ENCODE data around the gene KCNIP2.
"Not testable (repeated sequence)": the region's sequence is repeated elsewhere in the genome, so short reads cannot be mapped to it uniquely, and the experiment has no call there.

The KCNIP2 gene

DNA sequence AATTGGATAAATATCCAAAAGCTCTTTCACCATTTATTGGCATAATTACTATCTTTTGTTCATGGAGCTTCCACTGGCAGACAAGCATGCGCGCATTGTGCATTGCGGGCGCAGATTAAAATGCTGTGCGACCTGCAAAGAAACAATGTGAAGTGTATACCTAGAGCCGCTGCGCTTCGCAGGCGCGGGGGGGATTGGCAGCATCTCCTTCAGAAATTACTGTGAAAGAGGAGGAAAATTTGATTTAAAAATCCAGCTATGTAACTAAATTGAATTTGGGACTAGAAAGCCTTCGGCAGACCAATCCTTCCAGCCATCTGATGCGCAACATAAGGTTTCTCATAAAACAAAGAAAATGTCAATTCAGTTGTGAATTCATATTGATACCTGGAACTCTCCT lies 50.1 kb downstream of the KCNIP2 start:
- H3K27ac ChIP-seq (ENCODE audit: low read depth, low read length) = no peak overlapping the region
- no peak overlapping the region for H3K9ac ChIP-seq (ENCODE audit: low read depth, low read length)
- no peaks in the 10 kb centered on the region for H3K27me3 ChIP-seq (ENCODE audit: insufficient read depth, low read length)
- H3K4me1 ChIP-seq (ENCODE audit: insufficient read depth, low read length) = no peaks in the 10 kb centered on the region
- no peaks in the 10 kb centered on the region for H3K9me3 ChIP-seq (ENCODE audit: insufficient read depth, low read depth, low read length)
- peaks cover 98% of the 10 kb centered on the region for H3K36me3 ChIP-seq (ENCODE audit: insufficient read depth, low read length)
- H3K4me3 ChIP-seq (ENCODE audit: low read length) = no peak overlapping the region
- 97% methylated on average over 12 of the region's 12 CpGs for WGBS

DNA sequence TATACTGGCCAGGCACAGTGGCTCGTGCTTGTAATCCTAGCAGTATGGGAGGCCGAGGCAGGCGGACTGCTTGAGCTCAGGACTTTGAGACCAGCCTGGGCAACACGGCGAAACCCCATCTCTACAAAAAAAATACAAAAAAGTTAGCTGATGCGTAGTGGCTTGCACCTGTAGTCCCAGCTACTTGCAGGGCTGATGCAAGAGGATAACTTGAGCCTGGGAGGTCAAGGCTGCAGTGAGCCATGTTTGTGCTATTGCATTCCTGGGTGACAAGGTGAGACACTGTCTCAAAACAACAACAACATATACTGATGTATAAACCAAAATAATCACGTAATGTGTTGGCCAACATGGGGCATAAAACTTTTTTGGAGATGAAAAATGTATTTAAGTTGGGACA lies 53.9 kb downstream of the KCNIP2 start:
- Histone ChIP-seq H3K4me1 (ENCODE audit: insufficient read depth, low read length) (no peaks in the 10 kb centered on the region), H3K9ac (ENCODE audit: low read depth, low read length) (no peak overlapping the region), H3K27me3 (ENCODE audit: insufficient read depth, low read length) (no peaks in the 10 kb centered on the region), H3K9me3 (ENCODE audit: insufficient read depth, low read depth, low read length) (no peaks in the 10 kb centered on the region), H3K27ac (ENCODE audit: low read depth, low read length) (no peak overlapping the region), H3K4me3 (ENCODE audit: low read length) (no peak overlapping the region), H3K36me3 (ENCODE audit: insufficient read depth, low read length) (peaks cover 96% of the 10 kb centered on the region)
- 95% methylated on average over 6 of the region's 7 CpGs for WGBS

DNA sequence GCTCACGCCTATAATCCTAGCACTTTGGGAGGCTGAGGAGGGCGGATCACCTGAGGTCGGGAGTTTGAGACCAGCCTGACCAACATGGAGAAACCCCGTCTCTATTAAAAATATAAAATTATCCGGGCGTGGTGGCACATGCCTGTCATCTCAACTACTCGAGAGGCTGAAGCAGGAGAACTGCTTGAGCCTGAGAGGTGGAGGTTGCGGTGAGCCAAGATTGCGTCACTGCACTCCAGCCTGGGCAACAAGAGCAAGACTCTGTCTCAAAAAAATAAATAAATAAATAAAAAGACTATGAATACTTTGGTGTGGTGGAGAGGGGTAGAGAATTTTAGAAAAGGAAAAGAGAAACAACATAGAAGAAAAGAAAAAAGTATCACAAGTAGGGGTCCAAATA lies 54.4 kb downstream of the KCNIP2 start:
- not testable (repeated sequence) for H3K9ac ChIP-seq (ENCODE audit: low read depth, low read length); H3K9me3 ChIP-seq (ENCODE audit: insufficient read depth, low read depth, low read length); H3K4me1 ChIP-seq (ENCODE audit: insufficient read depth, low read length); H3K4me3 ChIP-seq (ENCODE audit: low read length); H3K27me3 ChIP-seq (ENCODE audit: insufficient read depth, low read length); H3K27ac ChIP-seq (ENCODE audit: low read depth, low read length)
- peaks cover 96% of the 10 kb centered on the region for H3K36me3 ChIP-seq (ENCODE audit: insufficient read depth, low read length)
- 98% methylated on average over 9 of the region's 9 CpGs for WGBS

- no peak overlapping the region for H3K4me3 ChIP-seq (ENCODE audit: low read length)
- no peaks in the 10 kb centered on the region; the same call in 1 of the 2 replicates for H3K9me3 ChIP-seq (ENCODE audit: insufficient read depth, low read depth, low read length)
- no peak overlapping the region for H3K27ac ChIP-seq (ENCODE audit: low read depth, low read length)
- no peaks in the 10 kb centered on the region for H3K27me3 ChIP-seq (ENCODE audit: insufficient read depth, low read length)
- WGBS = 97% methylated on average over 2 of the region's 2 CpGs
- H3K9ac ChIP-seq (ENCODE audit: low read depth, low read length) = no peak overlapping the region
- H3K4me1 ChIP-seq (ENCODE audit: insufficient read depth, low read length) = peaks cover 10% of the 10 kb centered on the region
- H3K36me3 ChIP-seq (ENCODE audit: insufficient read depth, low read length) = peaks cover 70% of the 10 kb centered on the region
Observed at GRCh38 chr10:101785801-101786200, 57.8 kb downstream of the KCNIP2 start.

- Histone ChIP-seq H3K27ac (ENCODE audit: low read depth, low read length) (no peak overlapping the region), H3K36me3 (ENCODE audit: insufficient read depth, low read length) (peaks cover 57% of the 10 kb centered on the region)
- 89% methylated on average over 2 of the region's 2 CpGs for WGBS
Observed at GRCh38 chr10:101784558-101784957, 59.0 kb downstream of the KCNIP2 start.

DNA sequence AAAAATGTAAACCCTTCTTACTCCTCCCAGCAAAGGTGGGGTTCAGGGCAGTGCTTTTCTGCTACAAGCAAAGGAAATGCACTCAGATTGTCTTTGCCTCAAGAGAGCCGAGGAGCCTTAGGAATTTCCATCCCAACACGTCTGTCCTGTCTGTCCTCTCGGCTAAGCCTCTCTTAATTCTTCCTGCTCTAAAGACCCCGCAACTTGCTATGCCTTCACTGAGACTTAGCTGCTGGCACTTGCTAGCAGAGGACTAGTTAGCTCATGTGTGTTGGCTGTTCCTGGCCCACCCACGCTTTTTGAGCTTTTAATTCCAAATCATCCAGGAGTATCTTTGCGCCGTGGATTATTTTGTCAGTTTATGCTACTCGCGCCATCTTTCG lies 59.9 kb downstream of the KCNIP2 start:
- WGBS = 67% methylated on average over 10 of the region's 10 CpGs
- Histone ChIP-seq H3K4me1 (ENCODE audit: insufficient read depth, low read length) (peaks cover 18% of the 10 kb centered on the region), H3K36me3 (ENCODE audit: insufficient read depth, low read length) (peaks cover 49% of the 10 kb centered on the region), H3K9me3 (ENCODE audit: insufficient read depth, low read depth, low read length) (no peaks in the 10 kb centered on the region; the same call in 1 of the 2 replicates), H3K4me3 (ENCODE audit: low read length) (peak overlapping the region; percentile 80), H3K27ac (ENCODE audit: low read depth, low read length) (peak overlapping the region; percentile 72), H3K9ac (ENCODE audit: low read depth, low read length) (peak overlapping the region; percentile 91), H3K27me3 (ENCODE audit: insufficient read depth, low read length) (peaks cover 15% of the 10 kb centered on the region)

More at GRCh38 chr10:101784558-101784957, 59.0 kb downstream of the KCNIP2 start:
- H3K27me3 ChIP-seq (ENCODE audit: insufficient read depth, low read length) = peaks cover 6% of the 10 kb centered on the region; the same call in 1 of the 2 replicates
- H3K4me1 ChIP-seq (ENCODE audit: insufficient read depth, low read length) = peaks cover 18% of the 10 kb centered on the region
- H3K4me3 ChIP-seq (ENCODE audit: low read length) = no peak overlapping the region
- no peak overlapping the region for H3K9ac ChIP-seq (ENCODE audit: low read depth, low read length)
- H3K9me3 ChIP-seq (ENCODE audit: insufficient read depth, low read depth, low read length) = no peaks in the 10 kb centered on the region; the same call in 1 of the 2 replicates

DNA sequence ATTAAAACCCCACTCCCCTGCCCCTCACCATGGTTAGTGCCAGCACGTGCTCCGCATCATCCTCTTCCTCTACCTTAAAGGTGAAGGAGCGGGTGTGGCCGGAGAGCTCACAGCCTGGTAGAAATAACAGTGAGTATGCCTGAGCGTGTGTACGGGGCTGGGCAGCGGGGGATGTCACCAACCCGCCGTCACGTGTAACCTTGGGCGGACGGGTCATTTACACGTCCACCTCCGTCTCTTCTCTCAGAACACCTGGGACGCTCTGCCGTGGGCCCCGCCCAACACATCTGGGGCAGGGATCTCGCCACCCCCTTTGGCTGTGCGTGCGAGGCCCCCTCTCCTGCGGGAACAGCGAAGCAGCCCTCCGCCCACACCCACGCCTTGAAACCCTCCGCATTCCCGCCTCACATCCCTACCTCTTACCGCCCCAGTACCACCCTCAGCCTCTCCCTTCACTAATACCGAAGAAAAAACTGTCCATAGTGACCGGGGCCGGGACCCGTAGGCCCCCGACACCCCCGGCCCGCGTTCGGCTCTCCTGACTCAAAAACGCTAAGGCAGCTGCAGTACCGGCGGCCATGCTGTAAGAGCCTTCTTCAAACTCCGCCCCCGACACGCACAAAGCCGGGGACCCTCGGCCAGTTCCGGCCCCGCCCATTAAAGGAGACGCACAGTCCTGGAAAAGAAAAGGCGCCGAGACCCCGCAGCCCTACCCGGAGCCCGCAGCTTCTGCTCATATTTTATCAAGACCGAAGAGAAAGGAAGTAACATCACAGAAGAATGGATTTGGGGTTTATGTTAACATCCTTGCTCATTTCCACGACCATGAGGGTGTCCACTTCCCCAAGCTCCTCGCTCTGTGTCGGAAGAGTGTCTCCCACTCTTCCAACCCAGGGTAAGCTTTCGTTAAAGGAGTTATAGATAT lies 60.5 kb downstream of the KCNIP2 start, which contains the start of gene NPM3:
TSS of gene NPM3 (minus strand) at position 636 of the 925 bp plus-strand sequence. CDS start at position 580, 56 bp downstream.
- Histone ChIP-seq H3K27me3 (ENCODE audit: insufficient read depth, low read length) (peaks cover 21% of the 10 kb centered on the region), H3K9ac (ENCODE audit: low read depth, low read length) (peak within 1 kb of the TSS; percentile 91), H3K36me3 (ENCODE audit: insufficient read depth, low read length) (peaks cover 42% of the 10 kb centered on the region), H3K9me3 (ENCODE audit: insufficient read depth, low read depth, low read length) (no peaks in the 10 kb centered on the region; the same call in 1 of the 2 replicates), H3K4me1 (ENCODE audit: insufficient read depth, low read length) (peaks cover 23% of the 10 kb centered on the region), H3K27ac (ENCODE audit: low read depth, low read length) (peak within 1 kb of the TSS; percentile 72), H3K4me3 (ENCODE audit: low read length) (peak within 1 kb of the TSS; percentile 80)
- under 1% methylated on average over 54 of the region's 57 CpGs for WGBS

GRCh38 chr10:101781984-101782810 lies 61.4 kb downstream of the KCNIP2 start:
- Histone ChIP-seq H3K9me3 (ENCODE audit: insufficient read depth, low read depth, low read length) (no peaks in the 10 kb centered on the region; the same call in 1 of the 2 replicates), H3K4me1 (ENCODE audit: insufficient read depth, low read length) (peaks cover 26% of the 10 kb centered on the region), H3K36me3 (ENCODE audit: insufficient read depth, low read length) (peaks cover 35% of the 10 kb centered on the region), H3K27ac (ENCODE audit: low read depth, low read length) (no peak overlapping the region), H3K9ac (ENCODE audit: low read depth, low read length) (peak overlapping the region; percentile 91), H3K4me3 (ENCODE audit: low read length) (peak overlapping the region; percentile 80), H3K27me3 (ENCODE audit: insufficient read depth, low read length) (peaks cover 30% of the 10 kb centered on the region)
- 55% methylated on average over 17 of the region's 17 CpGs for WGBS

DNA sequence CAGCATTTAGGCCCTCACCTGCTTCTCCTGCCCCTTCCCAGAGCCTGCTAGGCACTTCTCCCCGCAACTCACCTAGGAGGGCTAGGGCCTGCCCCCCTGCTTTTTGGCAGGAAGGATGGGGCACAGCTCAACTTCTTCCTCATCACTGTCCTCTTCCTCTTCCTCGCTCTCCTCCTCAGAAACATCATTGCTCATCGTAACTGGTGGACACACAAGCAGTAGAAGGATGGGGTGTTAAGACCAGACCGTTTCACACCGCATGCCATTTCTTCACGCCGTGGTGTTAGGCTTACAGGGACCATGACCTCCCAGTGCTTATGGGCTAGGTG lies 62.0 kb downstream of the KCNIP2 start:
- Histone ChIP-seq H3K27me3 (ENCODE audit: insufficient read depth, low read length) (peaks cover 36% of the 10 kb centered on the region), H3K9ac (ENCODE audit: low read depth, low read length) (no peak overlapping the region), H3K36me3 (ENCODE audit: insufficient read depth, low read length) (peaks cover 30% of the 10 kb centered on the region), H3K4me1 (ENCODE audit: insufficient read depth, low read length) (peaks cover 26% of the 10 kb centered on the region), H3K9me3 (ENCODE audit: insufficient read depth, low read depth, low read length) (no peaks in the 10 kb centered on the region; the same call in 1 of the 2 replicates), H3K27ac (ENCODE audit: low read depth, low read length) (no peak overlapping the region), H3K4me3 (ENCODE audit: low read length) (peak overlapping the region; percentile 80)
- WGBS = 80% methylated on average over 7 of the region's 7 CpGs

DNA sequence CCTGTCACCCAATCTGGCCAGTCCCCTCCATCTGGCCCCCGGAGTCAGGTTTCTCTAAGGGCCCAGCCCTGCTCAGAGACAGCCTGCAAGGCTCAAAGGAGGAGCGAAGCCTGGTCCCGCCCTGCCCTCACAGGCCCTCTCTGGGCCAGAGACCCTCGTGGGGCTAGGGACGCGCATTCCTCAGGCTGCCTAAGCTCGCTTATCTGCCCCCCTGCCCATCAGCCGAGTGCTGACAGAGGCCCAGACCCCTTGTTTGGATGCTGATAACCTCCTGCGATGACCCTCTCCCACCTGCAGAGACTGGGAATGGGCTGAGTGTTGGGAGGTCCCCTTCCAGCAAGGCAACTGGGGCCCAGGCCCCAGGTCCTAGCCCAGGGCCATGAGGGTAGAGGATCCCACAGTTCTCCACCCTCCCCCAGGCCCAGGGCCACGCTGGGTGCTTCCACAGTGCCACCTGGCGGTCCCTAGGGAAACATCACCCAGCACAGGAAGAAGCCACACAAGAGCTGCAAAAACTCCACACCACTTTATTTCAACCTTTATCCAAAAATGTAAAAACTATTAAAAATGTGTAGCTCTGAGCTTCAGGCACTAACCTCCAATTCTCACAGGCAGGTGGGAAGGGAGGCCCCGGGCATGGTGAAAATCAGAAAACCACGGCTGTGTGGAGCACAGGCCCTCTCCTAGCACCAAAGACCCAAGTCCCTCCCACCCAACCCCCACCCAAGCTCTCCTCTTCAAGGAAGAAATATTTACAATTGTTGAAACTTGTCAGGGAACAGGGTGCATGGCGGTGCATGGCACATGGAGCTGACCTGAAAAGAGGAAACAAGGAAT lies 62.6 kb downstream of the KCNIP2 start:
- Histone ChIP-seq H3K36me3 (ENCODE audit: insufficient read depth, low read length) (peaks cover 24% of the 10 kb centered on the region), H3K27me3 (ENCODE audit: insufficient read depth, low read length) (peaks cover 41% of the 10 kb centered on the region), H3K4me1 (ENCODE audit: insufficient read depth, low read length) (peaks cover 26% of the 10 kb centered on the region), H3K9me3 (ENCODE audit: insufficient read depth, low read depth, low read length) (no peaks in the 10 kb centered on the region; the same call in 1 of the 2 replicates), H3K9ac (ENCODE audit: low read depth, low read length) (no peak overlapping the region), H3K27ac (ENCODE audit: low read depth, low read length) (0 out of 2 replicates have a peak overlapping the region, but pooled peaks have one; percentile 6), H3K4me3 (ENCODE audit: low read length) (peak overlapping the region; percentile 80; the same call in 1 of the 2 replicates)
- WGBS = 38% methylated on average over 14 of the region's 14 CpGs
